ENCODE results near the gene CTNND1. TPM values are rescaled to one million over a fixed set of nuclear protein-coding genes. Genes with fewer than 3 reads are reported as not detected.
"Not testable (repeated sequence)": the region's sequence is repeated elsewhere in the genome, so short reads cannot be mapped to it uniquely, and the experiment has no call there.

CTNND1 gene
- 17.9 TPM for polyA plus RNA-seq (2012; ENCODE audit: low read depth, missing spikeins)

GRCh38 chr11:57761301-57762234 lies at the start of gene CTNND1:
TSS of gene CTNND1 (plus strand) at chr11:57761802. CDS start at chr11:57791479, 29,677 bp downstream.
- FAIRE-seq (peak; percentile 60), DNase-seq (ENCODE audit: insufficient read length, low spot score) (peak; percentile 49)
- TF ChIP-seq POU2F2 (IDR thresholded peaks at IDR 0.05; ENCODE audit: low read depth, low read length) (peak; percentile 39; the same call in 1 of the 2 replicates), POLR2AphosphoS5 (IDR thresholded peaks at IDR 0.05; ENCODE audit: low read depth, low read length) (peak; percentile 76), TAF1 (IDR thresholded peaks at IDR 0.05; ENCODE audit: low read depth, low read length) (peak; percentile 82; the same call in 1 of the 2 replicates), PAX5 (IDR thresholded peaks at IDR 0.05; ENCODE audit: insufficient read depth, low read length, severe bottlenecking) (no peak), SPI1 (IDR thresholded peaks at IDR 0.05; ENCODE audit: low read depth, low read length) (no peak), POLR2A (IDR thresholded peaks at IDR 0.05; ENCODE audit: low read depth, low read length) (peak; percentile 84)

- peak; percentile 71 for DNase-seq (ENCODE audit: insufficient read length, low spot score)
- peak; percentile 72 for TF ChIP-seq TAF1 (IDR thresholded peaks at IDR 0.05; ENCODE audit: low read depth, low read length)
- peak; percentile 75 for TF ChIP-seq POLR2AphosphoS5 (IDR thresholded peaks at IDR 0.05; ENCODE audit: low read depth, low read length)
- TF ChIP-seq SPI1 (IDR thresholded peaks at IDR 0.05; ENCODE audit: low read depth, low read length): no peak
- TF ChIP-seq POU2F2 (IDR thresholded peaks at IDR 0.05; ENCODE audit: low read depth, low read length): no peak
- TF ChIP-seq POLR2A (IDR thresholded peaks at IDR 0.05; ENCODE audit: low read depth, low read length): peak; percentile 70; the same call in 1 of the 2 replicates
- TF ChIP-seq PAX5 (IDR thresholded peaks at IDR 0.05; ENCODE audit: insufficient read depth, low read length, severe bottlenecking): no peak
- peak; percentile 97 for FAIRE-seq
Observed at GRCh38 chr11:57712256-57713150, 49.1 kb upstream of the CTNND1 start, which contains the start of gene TMX2. TSS of gene TMX2 (plus strand) at chr11:57712593. CDS start at chr11:57712619, 26 bp downstream.

- DNase-seq (ENCODE audit: insufficient read length, low spot score) (no peak), FAIRE-seq (no peak)
- TF ChIP-seq POLR2A (IDR thresholded peaks at IDR 0.05; ENCODE audit: low read depth, low read length) (no peak), SPI1 (IDR thresholded peaks at IDR 0.05; ENCODE audit: low read depth, low read length) (no peak), POU2F2 (IDR thresholded peaks at IDR 0.05; ENCODE audit: low read depth, low read length) (no peak), TAF1 (IDR thresholded peaks at IDR 0.05; ENCODE audit: low read depth, low read length) (no peak), POLR2AphosphoS5 (IDR thresholded peaks at IDR 0.05; ENCODE audit: low read depth, low read length) (no peak), PAX5 (IDR thresholded peaks at IDR 0.05; ENCODE audit: insufficient read depth, low read length, severe bottlenecking) (no peak)
Observed at GRCh38 chr11:57713835-57714234, 47.8 kb upstream of the CTNND1 start.

- FAIRE-seq; DNase-seq (ENCODE audit: insufficient read length, low spot score): not testable (repeated sequence)
Observed at GRCh38 chr11:57716726-57717125, 44.9 kb upstream of the CTNND1 start.

GRCh38 chr11:57727185-57727584 lies 34.4 kb upstream of the CTNND1 start:
- no peak for FAIRE-seq
- TF ChIP-seq SPI1 (IDR thresholded peaks at IDR 0.05; ENCODE audit: low read depth, low read length): no peak
- no peak for DNase-seq (ENCODE audit: insufficient read length, low spot score)

GRCh38 chr11:57728829-57729228 lies 32.8 kb upstream of the CTNND1 start:
- FAIRE-seq (no peak), DNase-seq (ENCODE audit: insufficient read length, low spot score) (no peak)
- TF ChIP-seq TAF1 (IDR thresholded peaks at IDR 0.05; ENCODE audit: low read depth, low read length) (no peak), POLR2A (IDR thresholded peaks at IDR 0.05; ENCODE audit: low read depth, low read length) (no peak), SPI1 (IDR thresholded peaks at IDR 0.05; ENCODE audit: low read depth, low read length) (no peak), POLR2AphosphoS5 (IDR thresholded peaks at IDR 0.05; ENCODE audit: low read depth, low read length) (no peak), PAX5 (IDR thresholded peaks at IDR 0.05; ENCODE audit: insufficient read depth, low read length, severe bottlenecking) (no peak), POU2F2 (IDR thresholded peaks at IDR 0.05; ENCODE audit: low read depth, low read length) (no peak)

- TF ChIP-seq POU2F2 (IDR thresholded peaks at IDR 0.05; ENCODE audit: low read depth, low read length) (no peak), POLR2A (IDR thresholded peaks at IDR 0.05; ENCODE audit: low read depth, low read length) (no peak), POLR2AphosphoS5 (IDR thresholded peaks at IDR 0.05; ENCODE audit: low read depth, low read length) (no peak), SPI1 (IDR thresholded peaks at IDR 0.05; ENCODE audit: low read depth, low read length) (no peak), TAF1 (IDR thresholded peaks at IDR 0.05; ENCODE audit: low read depth, low read length) (no peak), PAX5 (IDR thresholded peaks at IDR 0.05; ENCODE audit: insufficient read depth, low read length, severe bottlenecking) (no peak)
- DNase-seq (ENCODE audit: insufficient read length, low spot score) (no peak), FAIRE-seq (no peak)
Observed at GRCh38 chr11:57729479-57729878, 32.1 kb upstream of the CTNND1 start.

- TF ChIP-seq SPI1 (IDR thresholded peaks at IDR 0.05; ENCODE audit: low read depth, low read length) (no peak), POLR2AphosphoS5 (IDR thresholded peaks at IDR 0.05; ENCODE audit: low read depth, low read length) (no peak), PAX5 (IDR thresholded peaks at IDR 0.05; ENCODE audit: insufficient read depth, low read length, severe bottlenecking) (no peak), TAF1 (IDR thresholded peaks at IDR 0.05; ENCODE audit: low read depth, low read length) (no peak), POLR2A (IDR thresholded peaks at IDR 0.05; ENCODE audit: low read depth, low read length) (no peak), POU2F2 (IDR thresholded peaks at IDR 0.05; ENCODE audit: low read depth, low read length) (no peak)
- DNase-seq (ENCODE audit: insufficient read length, low spot score) (no peak), FAIRE-seq (no peak)
Observed at GRCh38 chr11:57732661-57733060, 28.9 kb upstream of the CTNND1 start.

GRCh38 chr11:57735619-57736298 lies 25.8 kb upstream of the CTNND1 start:
- TF ChIP-seq PAX5 (IDR thresholded peaks at IDR 0.05; ENCODE audit: insufficient read depth, low read length, severe bottlenecking) (no peak), SPI1 (IDR thresholded peaks at IDR 0.05; ENCODE audit: low read depth, low read length) (no peak), TAF1 (IDR thresholded peaks at IDR 0.05; ENCODE audit: low read depth, low read length) (no peak), POU2F2 (IDR thresholded peaks at IDR 0.05; ENCODE audit: low read depth, low read length) (no peak), POLR2A (IDR thresholded peaks at IDR 0.05; ENCODE audit: low read depth, low read length) (no peak), POLR2AphosphoS5 (IDR thresholded peaks at IDR 0.05; ENCODE audit: low read depth, low read length) (no peak)
- FAIRE-seq (peak; percentile 13), DNase-seq (ENCODE audit: insufficient read length, low spot score) (no peak)
